GM23248 (cell line): ENCODE measurements around the gene TENT4A. TPM values are rescaled to one million over a fixed set of nuclear protein-coding genes. Genes with fewer than 3 reads are reported as not detected.
"Not testable (repeated sequence)": the region's sequence is repeated elsewhere in the genome, so short reads cannot be mapped to it uniquely, and the experiment has no call there.

Experiments used
- DNase-seq: peaks from one replicate; pipeline ENCODE4 v3.0.0-alpha.2; 2015
- H2AFZ ChIP-seq: fragments of 200-600 bp; sonication (generic); 2 replicates; pipeline ENCODE4 v1.6.1; 2016; ENCODE audit warnings: antibody characterized with exemption
- H3F3A ChIP-seq: fragments of 200-600 bp; sonication (generic); 2 replicates; pipeline ENCODE4 v1.6.1; 2016; ENCODE audit warnings: mild to moderate bottlenecking, antibody characterized with exemption, mixed run types; ENCODE audit not compliant: insufficient read depth
- H3K27ac ChIP-seq: fragments of 200-600 bp; sonication (generic); 2 replicates; pipeline ENCODE4 v1.5.1; 2016; ENCODE audit warnings: mild to moderate bottlenecking
- H3K27me3 ChIP-seq: fragments of 200-600 bp; sonication (generic); replicated peaks from 2 replicates; pipeline ENCODE4 v1.6.1; 2016; ENCODE audit warnings: mild to moderate bottlenecking; ENCODE audit not compliant: insufficient read depth
- H3K36me3 ChIP-seq: fragments of 200-600 bp; sonication (generic); 2 replicates; pipeline ENCODE4 v1.6.1; 2016; ENCODE audit warnings: low read depth, mild to moderate bottlenecking
- H3K4me1 ChIP-seq: fragments of 200-600 bp; sonication (generic); 2 replicates; pipeline ENCODE4 v1.6.1; 2016; ENCODE audit warnings: mild to moderate bottlenecking; ENCODE audit not compliant: insufficient read depth
- H3K4me2 ChIP-seq: fragments of 200-600 bp; sonication (generic); one replicate; pipeline ENCODE4 v1.6.1; 2016; ENCODE audit warnings: mild to moderate bottlenecking; ENCODE audit not compliant: unreplicated experiment
- H3K4me3 ChIP-seq: fragments of 200-600 bp; sonication (generic); 2 replicates; pipeline ENCODE4 v1.5.1; 2016; ENCODE audit warnings: mild to moderate bottlenecking
- H3K79me2 ChIP-seq: fragments of 200-600 bp; sonication (generic); 2 replicates; pipeline ENCODE4 v1.6.1; 2016; ENCODE audit warnings: mild to moderate bottlenecking; ENCODE audit not compliant: insufficient read depth
- H3K9ac ChIP-seq: fragments of 200-600 bp; sonication (generic); 2 replicates; pipeline ENCODE4 v1.6.1; 2016; ENCODE audit warnings: mild to moderate bottlenecking
- H3K9me2 ChIP-seq: fragments of 200-600 bp; sonication (generic); 2 replicates; pipeline ENCODE4 v1.6.1; 2016; ENCODE audit warnings: mixed run types, mild to moderate bottlenecking, moderate library complexity; ENCODE audit not compliant: insufficient read depth
- H3K9me3 ChIP-seq: fragments of 200-600 bp; sonication (generic); one replicate; pipeline ENCODE4 v1.6.1; 2017; ENCODE audit warnings: low read depth
- H4K20me1 ChIP-seq: fragments of 200-600 bp; sonication (generic); 2 replicates; pipeline ENCODE4 v1.6.0; 2016; ENCODE audit not compliant: insufficient read depth
- EZH2 ChIP-seq: fragments of 200-600 bp; sonication (generic); IDR thresholded peaks from 2 replicates; pipeline ENCODE4 v1.6.1; 2018; ENCODE audit warnings: antibody characterized with exemption, mild to moderate bottlenecking; ENCODE audit not compliant: insufficient read depth, poor library complexity, severe bottlenecking
- EZH2phosphoT487 ChIP-seq: fragments of 200-600 bp; sonication (generic); IDR thresholded peaks from 2 replicates; pipeline ENCODE4 v1.6.1; 2018; ENCODE audit warnings: antibody characterized with exemption, moderate library complexity, mild to moderate bottlenecking, low read depth; ENCODE audit not compliant: insufficient read depth
- WGBS, 2 experiments: methylation state at CpG; one replicate each; pipeline ENCODE4 v1.1.6; 2015 to 2017; ENCODE audit warnings: low lambda C conversion rate in 2 of 2, low coverage in 1 of 2; ENCODE audit errors: missing lambda C conversion rate in 2 of 2; 5-methylcytosine and 5-hydroxymethylcytosine counted together
- in situ Hi-C: fragments of 300-500 bp; cut with MboI; formaldehyde crosslinking; loops from 2 replicates; pipeline ENCODE4 v1.15.0; 2020
- polyA plus RNA-seq: library from polyadenylated mRNA; unstranded; fragments of >200 nt; fragmentation: Nextera tagmentation; extraction: Ambion mirVana; gene quantifications from 2 replicates; pipeline ENCODE4 v1.2.1, GENCODE V29; 2016
- total RNA-seq: library from RNA; depleted of rRNA; stranded (reverse); fragments of >200 nt; shearing (Covaris generic); gene quantifications from 2 replicates; pipeline ENCODE4 v1.2.3, GENCODE V29; 2014

Gene TENT4A
- total and polyA plus RNA-seq, 2 experiments from 2014 or later = 3.0 to 17.6 TPM

GRCh38 chr5:6772886-6773285 lies 59.7 kb downstream of the TENT4A start:
- Histone ChIP-seq H4K20me1 (no peaks in the 10 kb centered on the region), H3K36me3 (no peaks in the 10 kb centered on the region), H3F3A (no peaks in the 10 kb centered on the region), H3K27ac (no peak overlapping the region), H3K9ac (no peak overlapping the region), H3K4me3 (no peak overlapping the region), H3K79me2 (no peaks in the 10 kb centered on the region), H3K4me2 (no peak overlapping the region), H2AFZ (no peak overlapping the region), H3K9me3 (no peaks in the 10 kb centered on the region), H3K9me2 (no peaks in the 10 kb centered on the region), H3K4me1 (no peaks in the 10 kb centered on the region), H3K27me3 (no peaks in the 10 kb centered on the region)
- DNase-seq = peak; percentile 17
- TF ChIP-seq EZH2 (no peak), EZH2phosphoT487 (no peak)
- 54 to 59% methylated on average over 11 of the region's 11 CpGs for WGBS, 2 experiments
- in situ Hi-C loops = no loop called here

- no peaks in the 10 kb centered on the region for H3K9me3 ChIP-seq
- no peak overlapping the region for H3K4me3 ChIP-seq
- DNase-seq = peak; percentile 24
- no peaks in the 10 kb centered on the region for H3K4me1 ChIP-seq
- in situ Hi-C loops = no loop called here
- no peaks in the 10 kb centered on the region for H3K9me2 ChIP-seq
- no peaks in the 10 kb centered on the region for H3K79me2 ChIP-seq
- no peak overlapping the region for H3K9ac ChIP-seq
- no peaks in the 10 kb centered on the region for H3F3A ChIP-seq
- no peaks in the 10 kb centered on the region for H4K20me1 ChIP-seq
- no peak overlapping the region for H2AFZ ChIP-seq
- 55 to 59% methylated on average over 23 to 45 of the region's 46 CpGs for WGBS, 2 experiments
- no peak overlapping the region for H3K4me2 ChIP-seq
- no peaks in the 10 kb centered on the region for H3K36me3 ChIP-seq
- TF ChIP-seq EZH2phosphoT487 (peak; percentile 64; the same call in 1 of the 2 replicates), EZH2 (peak; percentile 71)
- H3K27ac ChIP-seq = no peak overlapping the region
- no peaks in the 10 kb centered on the region for H3K27me3 ChIP-seq
Observed at GRCh38 chr5:6773342-6774035, 60.3 kb downstream of the TENT4A start.

- H3K36me3 ChIP-seq, H3K4me2 ChIP-seq, DNase-seq, in situ Hi-C loops, H3K79me2 ChIP-seq, H2AFZ ChIP-seq, H3K4me1 ChIP-seq, H4K20me1 ChIP-seq, H3K9ac ChIP-seq, H3K9me3 ChIP-seq, H3K27ac ChIP-seq, H3F3A ChIP-seq, H3K27me3 ChIP-seq, H3K9me2 ChIP-seq, H3K4me3 ChIP-seq: not testable (repeated sequence)
- 64% methylated on average over 27 of the region's 27 CpGs; no CpG with 5 or more reads in 1 of the 2 experiments for WGBS, 2 experiments
Observed at GRCh38 chr5:6774207-6774606, 61.0 kb downstream of the TENT4A start.

- in situ Hi-C loops = no loop called here
- no peaks in the 10 kb centered on the region for H3K36me3 ChIP-seq
Observed at GRCh38 chr5:6774721-6775204, 61.5 kb downstream of the TENT4A start.

GRCh38 chr5:6775571-6775970 lies 62.3 kb downstream of the TENT4A start:
- Histone ChIP-seq H2AFZ (no peak overlapping the region), H3K4me1 (no peaks in the 10 kb centered on the region), H3K27ac (no peak overlapping the region), H3K9me3 (no peaks in the 10 kb centered on the region), H3F3A (no peaks in the 10 kb centered on the region), H3K9ac (no peak overlapping the region), H3K36me3 (no peaks in the 10 kb centered on the region), H3K9me2 (no peaks in the 10 kb centered on the region), H3K27me3 (no peaks in the 10 kb centered on the region), H4K20me1 (no peaks in the 10 kb centered on the region), H3K79me2 (no peaks in the 10 kb centered on the region), H3K4me3 (no peak overlapping the region), H3K4me2 (no peak overlapping the region)
- WGBS, 2 experiments = 36 to 51% methylated on average over 17 of the region's 17 CpGs
- in situ Hi-C loops = no loop called here
- no peak for DNase-seq
- TF ChIP-seq EZH2 = no peak
- TF ChIP-seq EZH2phosphoT487 = no peak

More at GRCh38 chr5:6774721-6775204, 61.5 kb downstream of the TENT4A start:
- H3K9me2 ChIP-seq = no peaks in the 10 kb centered on the region
- no peak overlapping the region for H3K4me2 ChIP-seq
- no peaks in the 10 kb centered on the region for H3F3A ChIP-seq
- no peaks in the 10 kb centered on the region for H3K79me2 ChIP-seq
- no peak overlapping the region for H3K9ac ChIP-seq
- H3K9me3 ChIP-seq = no peaks in the 10 kb centered on the region
- H2AFZ ChIP-seq = no peak overlapping the region
- peak; percentile 26 for DNase-seq
- 31 to 32% methylated on average over 15 of the region's 15 CpGs for WGBS, 2 experiments
- no peak overlapping the region for H3K27ac ChIP-seq
- no peaks in the 10 kb centered on the region for H4K20me1 ChIP-seq
- H3K4me3 ChIP-seq = no peak overlapping the region
- peak; percentile 61 for TF ChIP-seq EZH2
- TF ChIP-seq EZH2phosphoT487 = 0 out of 2 replicates have a peak, but pooled peaks have one; percentile 24
- no peaks in the 10 kb centered on the region for H3K27me3 ChIP-seq
- H3K4me1 ChIP-seq = no peaks in the 10 kb centered on the region
